C4-2B (cell line): Measurements from ENCODE around the gene AGBL4.
"Not testable (repeated sequence)": the region's sequence is repeated elsewhere in the genome, so short reads cannot be mapped to it uniquely, and the experiment has no call there.

Experiments
- H3K27ac ChIP-seq: fragments of 450-650 bp; 2 replicates; pipeline ENCODE4 v1.5.1; 2017
- ZFX ChIP-seq: fragments of 450-650 bp; IDR thresholded peaks from 2 replicates; pipeline ENCODE4 v1.6.1; 2017
- TF ChIP-seq, protein P1 (sequence below): fragments of 450-650 bp; conservative IDR thresholded peaks from 2 replicates; pipeline ENCODE4 v1.5.1; 2017; ENCODE audit warnings: mild to moderate bottlenecking

Gene AGBL4

DNA sequence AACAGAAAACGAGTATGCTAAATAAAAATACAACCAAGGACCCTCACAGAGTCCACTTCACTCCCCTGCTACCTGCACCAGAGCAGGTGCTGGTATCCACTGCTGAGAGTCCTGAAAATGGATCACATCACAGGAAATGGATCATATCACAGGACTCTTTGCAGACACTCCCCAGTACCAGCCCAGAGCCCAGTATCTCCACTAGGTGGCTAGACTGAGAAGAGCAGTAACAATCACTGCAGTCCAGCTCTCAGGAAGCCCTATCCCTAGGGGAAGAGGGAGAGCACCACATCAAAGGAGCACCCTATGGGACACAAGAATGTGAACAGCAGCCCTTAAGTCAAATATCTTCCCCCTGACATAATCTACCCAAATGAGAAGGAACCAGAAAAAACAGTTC lies 28.0 kb downstream of the AGBL4 start:
- no peak overlapping the region for H3K27ac ChIP-seq
- TF ChIP-seq, protein P1, sequence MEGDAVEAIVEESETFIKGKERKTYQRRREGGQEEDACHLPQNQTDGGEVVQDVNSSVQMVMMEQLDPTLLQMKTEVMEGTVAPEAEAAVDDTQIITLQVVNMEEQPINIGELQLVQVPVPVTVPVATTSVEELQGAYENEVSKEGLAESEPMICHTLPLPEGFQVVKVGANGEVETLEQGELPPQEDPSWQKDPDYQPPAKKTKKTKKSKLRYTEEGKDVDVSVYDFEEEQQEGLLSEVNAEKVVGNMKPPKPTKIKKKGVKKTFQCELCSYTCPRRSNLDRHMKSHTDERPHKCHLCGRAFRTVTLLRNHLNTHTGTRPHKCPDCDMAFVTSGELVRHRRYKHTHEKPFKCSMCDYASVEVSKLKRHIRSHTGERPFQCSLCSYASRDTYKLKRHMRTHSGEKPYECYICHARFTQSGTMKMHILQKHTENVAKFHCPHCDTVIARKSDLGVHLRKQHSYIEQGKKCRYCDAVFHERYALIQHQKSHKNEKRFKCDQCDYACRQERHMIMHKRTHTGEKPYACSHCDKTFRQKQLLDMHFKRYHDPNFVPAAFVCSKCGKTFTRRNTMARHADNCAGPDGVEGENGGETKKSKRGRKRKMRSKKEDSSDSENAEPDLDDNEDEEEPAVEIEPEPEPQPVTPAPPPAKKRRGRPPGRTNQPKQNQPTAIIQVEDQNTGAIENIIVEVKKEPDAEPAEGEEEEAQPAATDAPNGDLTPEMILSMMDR = peak; percentile 48
- TF ChIP-seq ZFX = no peak

GRCh38 chr1:49971088-49971487 lies 52.7 kb downstream of the AGBL4 start:
- H3K27ac ChIP-seq = no peak overlapping the region
- TF ChIP-seq, protein P1 = no peak
- no peak for TF ChIP-seq ZFX

DNA sequence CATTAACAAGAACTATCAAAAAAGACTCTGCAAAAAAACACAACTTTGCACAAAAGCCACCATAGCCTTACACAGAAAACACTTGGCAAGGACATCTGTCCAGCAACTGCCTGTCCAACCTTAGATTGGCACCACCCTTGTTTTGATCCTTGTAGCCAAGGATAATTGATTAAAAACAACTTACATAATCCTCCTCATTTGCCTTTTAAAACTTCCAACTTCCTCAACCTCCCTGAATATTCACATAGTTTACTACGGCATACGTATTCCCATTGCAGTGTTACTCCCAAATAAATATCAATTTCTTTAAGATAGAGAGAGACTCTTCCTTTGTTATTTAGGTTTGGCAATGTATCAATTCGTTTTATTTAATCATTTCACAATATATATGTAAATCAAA lies 72.4 kb downstream of the AGBL4 start:
- TF ChIP-seq, protein P1 = no peak
- no peak for TF ChIP-seq ZFX
- H3K27ac ChIP-seq = no peak overlapping the region

GRCh38 chr1:49915301-49915700 lies 108.5 kb downstream of the AGBL4 start:
- H3K27ac ChIP-seq = not testable (repeated sequence)

DNA sequence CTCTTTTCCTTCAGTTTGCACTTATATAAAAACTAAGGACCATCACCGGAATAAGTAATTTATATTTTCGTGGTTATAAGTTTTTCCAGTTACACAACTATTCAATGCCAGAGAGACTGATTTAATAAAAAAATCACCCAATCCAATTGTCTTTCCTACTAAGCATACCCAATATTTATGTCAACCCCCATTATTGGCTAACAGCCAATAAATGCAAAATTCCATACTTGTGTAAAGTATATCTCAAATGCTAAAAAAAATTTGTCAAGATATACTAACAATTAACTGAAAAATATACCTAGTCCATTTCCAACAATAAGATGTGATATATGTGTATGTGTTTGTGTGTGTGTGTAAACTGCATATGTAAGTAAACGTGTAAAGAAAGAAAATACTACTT lies 117.4 kb downstream of the AGBL4 start:
- H3K27ac ChIP-seq = no peak overlapping the region
- TF ChIP-seq ZFX = no peak
- TF ChIP-seq, protein P1 = no peak

DNA sequence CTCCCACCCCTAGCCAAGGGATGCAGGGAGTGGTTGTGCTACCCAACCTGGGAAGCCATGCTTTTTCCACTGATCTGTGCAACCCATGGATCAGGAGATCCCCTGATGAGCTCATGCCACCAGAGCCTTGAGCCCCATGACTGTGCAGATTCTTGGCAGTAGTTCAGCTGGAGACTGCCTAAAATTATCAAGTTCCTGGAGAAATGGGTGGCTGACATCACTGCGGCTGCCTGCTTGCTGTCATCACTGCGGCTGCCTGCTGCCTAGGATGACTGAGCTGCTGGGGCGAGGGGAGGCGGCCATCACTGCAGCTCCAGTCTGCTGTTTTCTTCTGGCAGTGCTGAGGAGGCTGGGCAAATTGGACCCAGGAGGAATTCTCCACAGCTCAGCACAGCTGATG lies 159.2 kb downstream of the AGBL4 start:
- no peak for TF ChIP-seq ZFX
- TF ChIP-seq, protein P1 = no peak
- no peak overlapping the region for H3K27ac ChIP-seq

DNA sequence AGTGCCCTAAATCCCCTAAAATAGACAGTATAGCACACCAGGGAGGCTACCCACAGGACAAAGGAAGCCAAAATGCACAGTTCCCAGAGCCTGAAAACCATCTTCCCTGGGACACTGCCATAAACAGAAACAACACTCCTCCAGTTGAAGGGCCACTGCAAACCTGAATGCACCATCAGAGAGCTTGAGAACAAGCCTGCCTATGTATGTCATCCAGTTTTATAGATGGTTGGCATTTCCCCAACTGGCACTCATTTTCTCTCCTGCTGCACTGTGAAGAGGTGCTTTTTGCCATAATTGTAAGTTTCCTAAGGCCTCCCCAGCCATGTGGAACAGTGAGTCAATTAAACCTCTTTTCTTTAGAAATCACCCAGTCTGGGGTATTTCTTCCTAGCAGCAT lies 169.0 kb downstream of the AGBL4 start:
- no peak overlapping the region for H3K27ac ChIP-seq
- TF ChIP-seq ZFX = no peak
- TF ChIP-seq, protein P1 = no peak

- TF ChIP-seq ZFX = no peak
- TF ChIP-seq, protein P1 = no peak
- no peak overlapping the region for H3K27ac ChIP-seq
Observed at GRCh38 chr1:49842596-49842995, 181.2 kb downstream of the AGBL4 start.
